ENCODE data around the gene CNIH2.
"Not testable (repeated sequence)": the region's sequence is repeated elsewhere in the genome, so short reads cannot be mapped to it uniquely, and the experiment has no call there.

CNIH2 gene

DNA sequence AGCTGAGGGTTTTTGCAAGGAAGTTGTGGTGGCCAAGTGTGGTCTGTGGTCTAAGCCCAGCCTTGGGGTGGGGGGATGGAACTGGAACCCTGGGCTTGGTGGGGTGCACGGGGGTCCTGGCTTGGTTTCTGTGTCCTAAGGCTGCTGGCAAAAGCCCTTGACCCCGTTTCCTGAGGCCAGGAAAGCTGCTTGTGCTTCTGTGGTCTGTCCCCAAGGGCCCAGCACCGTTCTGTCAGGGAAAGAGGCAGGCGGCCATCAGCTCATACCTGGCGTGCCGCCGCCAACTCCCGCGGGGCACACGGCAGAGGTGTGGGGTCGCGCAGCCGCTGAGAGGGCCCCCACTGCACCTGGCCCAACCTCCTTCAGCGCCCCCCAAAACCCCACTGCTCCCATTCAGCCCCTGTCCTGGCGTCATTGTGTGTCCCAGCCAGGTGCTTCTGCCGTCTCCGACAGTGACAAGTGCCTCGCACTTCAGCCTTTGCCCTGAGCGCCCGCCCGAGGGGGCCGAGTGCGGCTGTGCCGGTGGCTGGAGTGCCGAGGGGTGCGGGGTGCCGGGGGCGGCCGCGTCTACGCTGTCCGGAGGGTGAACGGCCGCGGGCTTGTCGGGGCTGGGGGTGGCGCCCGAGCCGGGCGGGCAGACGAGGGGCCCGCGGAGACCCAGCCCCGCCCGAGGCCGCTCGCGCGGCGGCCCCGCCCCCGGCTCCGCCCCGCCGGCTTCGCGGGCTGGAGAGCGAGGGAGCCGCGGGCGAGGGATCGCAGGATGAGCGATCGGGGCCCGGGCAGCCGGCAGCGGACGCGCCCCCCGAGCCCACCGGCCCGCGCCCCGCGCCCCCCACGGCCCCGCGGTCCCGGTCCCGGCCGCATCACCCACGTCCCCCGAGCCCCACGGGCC is at the start of gene CNIH2:
TSS of gene CNIH2 (plus strand) at position 705 of the 892 bp plus-strand sequence. CDS start 282 bp downstream, outside the sequence.
- peak; percentile 55 for DNase-seq

DNA sequence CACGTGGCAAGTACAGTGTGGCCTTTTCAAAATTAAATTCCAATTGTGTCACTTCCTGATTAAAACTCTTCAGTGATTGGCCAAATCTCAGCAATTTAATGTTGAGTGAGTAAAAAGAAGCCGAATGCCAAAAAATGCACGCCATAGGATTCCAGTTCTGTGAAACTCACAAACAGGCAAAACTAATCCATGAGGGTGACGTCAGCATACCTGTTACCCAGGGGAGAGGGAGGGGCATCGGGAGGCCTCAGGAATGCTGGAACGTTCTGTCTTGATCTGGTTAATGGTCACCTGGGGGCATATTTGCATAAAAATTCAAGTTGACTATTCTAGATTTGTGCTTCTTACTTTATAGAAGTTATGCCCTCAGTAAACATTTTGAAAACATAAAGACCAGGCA is 49.5 kb upstream of the CNIH2 start:
- no peak for DNase-seq

DNA sequence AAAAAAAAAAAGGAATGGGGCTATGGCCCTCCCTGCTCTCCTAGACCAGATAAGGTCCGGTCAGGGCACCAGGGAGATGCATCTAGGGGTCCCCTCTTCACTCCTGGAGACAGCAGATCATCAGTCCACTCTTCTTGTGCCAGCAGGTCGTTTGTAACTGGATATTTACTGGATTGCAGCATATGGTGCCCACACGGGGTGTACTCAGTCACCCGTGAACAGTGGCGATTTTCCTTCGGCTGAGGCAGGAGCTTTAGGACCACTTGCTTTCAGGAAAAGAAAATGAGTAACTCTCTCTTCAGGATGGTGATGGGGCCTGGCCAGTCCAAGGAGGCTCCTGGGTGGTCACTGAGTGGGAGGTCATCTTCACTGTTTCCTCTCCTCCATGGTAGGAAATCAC is 47.8 kb upstream of the CNIH2 start:
- DNase-seq = no peak

DNA sequence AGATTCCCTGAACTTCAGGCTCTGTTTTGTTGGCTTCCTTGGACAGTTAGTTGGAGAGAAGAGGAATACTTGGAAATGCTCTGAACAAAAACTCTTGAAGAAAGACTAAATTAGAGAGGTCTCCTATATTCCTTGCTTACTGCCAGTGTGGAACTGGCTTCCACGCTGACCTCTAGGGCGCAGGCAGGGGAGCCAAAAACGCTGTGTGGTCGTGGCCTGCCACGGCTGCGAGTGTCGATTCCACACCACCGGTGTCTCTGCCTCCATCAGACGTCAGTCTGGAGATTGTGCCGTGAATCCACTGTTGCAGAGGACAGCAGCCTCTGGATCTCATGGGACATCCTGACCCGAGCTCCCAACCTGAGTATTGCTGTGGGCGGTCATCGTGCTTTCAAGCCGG is 47.0 kb upstream of the CNIH2 start:
- no peak for DNase-seq

- DNase-seq = no peak
Observed at GRCh38 chr11:66231561-66231960, 46.4 kb upstream of the CNIH2 start.

- no peak for DNase-seq
Observed at GRCh38 chr11:66232769-66233168, 45.2 kb upstream of the CNIH2 start.

DNA sequence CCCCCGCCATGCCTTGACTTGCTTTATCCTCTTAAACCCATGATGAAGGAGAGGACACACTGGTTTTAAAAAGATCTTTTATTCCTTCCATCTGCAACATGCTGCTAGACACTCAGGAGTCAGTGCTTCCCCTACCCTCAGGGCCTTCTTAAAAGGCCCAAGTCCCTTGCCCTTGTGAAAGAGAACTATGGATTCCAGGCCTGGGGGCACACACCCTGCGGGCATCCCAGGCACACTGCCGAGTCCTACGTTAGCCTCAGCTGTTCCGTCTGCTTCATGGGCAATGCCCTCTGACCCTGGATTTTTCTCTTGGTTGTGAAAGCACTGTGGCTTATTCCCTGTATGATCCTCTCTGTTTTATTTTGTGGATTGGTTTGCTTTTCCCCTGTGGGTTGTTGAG is 44.7 kb upstream of the CNIH2 start:
- no peak for DNase-seq

- no peak for DNase-seq
Observed at GRCh38 chr11:66235141-66235540, 42.8 kb upstream of the CNIH2 start.

- DNase-seq = no peak
Observed at GRCh38 chr11:66237867-66238266, 40.1 kb upstream of the CNIH2 start.

GRCh38 chr11:66238786-66239413 is 39.1 kb upstream of the CNIH2 start:
- no peak for DNase-seq

- DNase-seq = no peak
Observed at GRCh38 chr11:66239511-66239910, 38.5 kb upstream of the CNIH2 start.

DNA sequence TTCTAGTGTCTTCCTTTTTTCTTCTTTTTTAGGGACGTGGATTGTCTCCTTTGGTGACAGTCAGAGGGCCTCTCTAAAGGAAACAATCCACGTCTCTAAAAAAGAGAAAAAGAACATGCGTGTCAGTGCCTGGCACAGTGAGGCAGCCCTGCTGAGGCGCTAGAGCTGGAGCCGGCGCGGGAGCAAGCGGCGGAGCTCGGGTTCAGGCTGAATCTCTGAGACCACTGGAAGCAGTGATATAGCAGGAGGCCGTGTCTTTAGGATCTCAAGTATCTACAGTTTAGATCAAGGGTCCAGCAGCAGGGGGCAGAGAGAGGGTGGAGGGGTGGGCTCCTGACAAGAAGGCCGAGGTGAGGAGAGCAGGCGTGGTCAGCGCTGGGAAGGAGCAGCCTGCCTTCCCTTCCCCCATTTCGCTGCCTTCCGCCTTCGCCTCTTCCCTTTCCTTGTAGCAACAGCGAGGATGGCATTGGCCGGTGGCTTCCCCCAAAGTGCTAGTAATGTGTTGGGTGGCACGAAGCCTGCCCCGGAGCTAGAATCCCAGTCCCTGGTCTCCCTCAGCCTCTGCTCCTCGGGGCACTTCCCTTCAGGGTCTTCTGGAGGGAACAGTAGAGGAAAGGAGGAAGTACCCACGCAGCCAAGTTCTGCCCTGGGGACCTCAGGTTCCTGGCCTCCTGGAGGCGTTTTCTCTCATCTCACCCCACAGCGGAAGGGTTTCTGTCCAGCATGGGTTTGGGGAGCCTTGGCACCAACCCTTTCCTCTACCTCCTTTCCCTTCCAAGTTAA is 37.8 kb upstream of the CNIH2 start:
- no peak for DNase-seq

DNA sequence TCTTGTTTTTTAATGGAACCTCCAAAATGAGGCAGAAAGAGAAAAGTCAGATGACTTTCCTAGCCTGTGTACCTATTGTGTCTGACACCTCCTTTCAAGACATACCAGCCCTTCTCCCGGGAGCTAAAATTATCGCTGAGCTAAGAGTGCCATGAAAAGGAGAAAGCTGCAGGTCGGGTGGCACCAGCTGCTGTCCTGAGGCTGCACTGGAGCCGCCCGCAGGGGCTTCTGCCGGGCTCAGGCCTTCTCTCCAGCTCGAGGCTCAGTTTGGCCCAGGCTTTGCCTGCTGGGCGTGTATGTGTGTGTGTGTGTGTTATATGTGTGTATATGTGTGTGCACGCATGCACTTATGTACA is 37.2 kb upstream of the CNIH2 start:
- no peak for DNase-seq

DNA sequence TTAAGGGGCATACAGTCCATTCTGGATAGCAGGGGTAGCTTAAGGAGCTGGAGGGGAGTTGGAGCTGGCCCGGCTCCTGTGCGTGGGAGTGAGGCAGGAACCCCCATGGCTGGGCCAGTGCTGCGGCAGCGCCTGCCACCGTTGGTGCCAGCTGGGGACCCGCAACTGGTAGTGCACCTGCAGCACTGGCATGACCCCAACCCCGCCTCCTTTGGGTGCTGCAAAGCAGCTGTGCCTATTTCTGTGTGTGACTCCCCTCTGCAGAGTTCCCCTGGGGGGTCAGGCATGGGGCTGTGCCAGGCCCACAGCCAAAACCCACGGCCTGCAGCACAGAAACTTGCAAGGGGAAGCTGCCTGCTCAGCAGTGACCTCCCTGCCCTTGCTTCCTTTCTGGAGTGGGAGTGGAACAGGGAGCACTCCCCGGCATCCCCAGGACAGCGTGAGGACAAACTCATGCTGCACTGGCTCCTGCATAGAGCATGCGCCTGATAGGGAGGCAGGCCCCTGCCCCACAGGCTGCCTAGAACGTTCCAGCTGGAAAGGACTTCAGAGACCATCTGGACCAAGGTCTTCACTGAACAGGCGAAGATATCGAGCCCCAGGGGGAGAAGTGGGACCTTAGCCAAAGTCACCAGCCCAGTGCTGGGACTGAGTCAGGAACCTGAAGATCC is 35.7 kb upstream of the CNIH2 start:
- no peak for DNase-seq

DNA sequence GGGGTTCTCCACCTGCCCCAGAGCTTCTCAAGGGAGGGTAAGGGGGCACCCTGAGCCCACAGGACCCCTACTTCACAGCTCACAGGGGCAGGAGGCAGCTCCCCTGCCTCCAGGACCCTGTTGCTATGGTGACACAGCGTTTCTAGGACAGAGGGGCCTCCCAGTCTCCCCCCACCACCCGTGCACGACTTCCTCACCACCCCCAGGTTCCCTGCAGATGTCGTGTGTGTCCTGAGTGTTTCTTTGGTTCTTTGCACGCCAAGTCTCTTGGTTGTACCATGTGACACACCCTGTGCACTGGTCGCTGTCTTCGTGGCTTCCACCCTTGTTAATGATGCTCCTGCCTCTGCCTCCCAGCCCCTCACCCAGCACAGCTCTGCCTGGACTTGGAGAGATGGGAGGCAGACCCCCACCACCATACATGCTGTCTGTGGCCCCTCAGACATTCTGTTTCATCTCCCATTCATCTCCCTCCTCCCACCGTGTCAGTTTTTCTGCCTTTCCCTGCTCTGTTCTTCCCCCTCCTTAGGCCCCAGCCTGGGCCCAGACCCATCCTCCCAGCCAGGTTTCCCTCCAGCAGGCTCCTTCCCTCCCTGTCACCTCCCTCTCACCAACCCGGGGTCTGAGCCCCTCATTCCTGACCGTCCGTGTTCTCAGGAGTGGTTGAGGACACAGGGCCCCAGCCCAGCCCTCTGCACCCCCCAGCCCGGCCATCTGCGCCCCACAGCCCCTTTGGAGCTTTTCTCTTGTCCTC is 34.0 kb upstream of the CNIH2 start:
- no peak for DNase-seq

DNA sequence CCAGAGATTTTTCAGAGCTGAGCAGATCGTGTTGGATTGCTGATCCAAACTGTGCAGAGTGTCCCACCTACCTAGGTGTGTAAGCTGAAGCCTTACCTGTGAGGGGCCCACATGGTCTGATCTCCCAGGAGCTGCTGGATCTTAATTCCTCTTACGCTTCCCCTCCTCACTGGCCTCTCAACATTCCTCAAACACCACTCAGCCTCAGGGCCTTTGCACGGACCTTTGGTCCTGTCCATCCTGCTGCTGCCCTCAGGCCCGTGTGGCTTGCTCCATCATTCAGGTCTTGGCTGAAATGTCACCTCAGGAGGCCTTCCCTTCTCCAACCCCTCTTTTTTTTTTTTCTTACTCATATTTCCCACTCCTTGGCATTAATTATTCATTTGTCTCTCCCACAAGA is 30.7 kb upstream of the CNIH2 start:
- DNase-seq = no peak

GRCh38 chr11:66247801-66248200 is 30.2 kb upstream of the CNIH2 start:
- DNase-seq = no peak

- no peak for DNase-seq
Observed at GRCh38 chr11:66248903-66249302, 29.1 kb upstream of the CNIH2 start.

DNA sequence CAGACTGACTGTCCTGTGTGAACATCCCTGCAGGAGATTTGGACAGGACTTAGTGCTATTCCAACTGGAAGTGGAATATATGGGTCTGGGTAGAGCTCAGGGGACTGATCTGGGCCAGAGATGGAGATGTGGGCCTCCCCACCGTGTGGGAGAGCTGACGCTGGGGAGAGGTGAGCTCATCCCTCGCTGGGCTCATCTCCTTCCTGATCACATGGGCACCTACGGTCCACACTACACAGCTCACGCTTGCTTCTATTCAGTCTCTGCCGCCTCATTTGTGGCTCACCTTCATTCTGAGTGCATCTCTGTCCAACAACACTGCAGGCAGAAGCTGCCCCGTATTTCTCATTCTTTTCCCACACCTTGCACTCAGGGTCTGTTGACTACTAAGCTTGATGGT is 26.2 kb upstream of the CNIH2 start:
- DNase-seq = no peak

- not testable (repeated sequence) for DNase-seq
Observed at GRCh38 chr11:66253081-66253480, 24.9 kb upstream of the CNIH2 start.

DNA sequence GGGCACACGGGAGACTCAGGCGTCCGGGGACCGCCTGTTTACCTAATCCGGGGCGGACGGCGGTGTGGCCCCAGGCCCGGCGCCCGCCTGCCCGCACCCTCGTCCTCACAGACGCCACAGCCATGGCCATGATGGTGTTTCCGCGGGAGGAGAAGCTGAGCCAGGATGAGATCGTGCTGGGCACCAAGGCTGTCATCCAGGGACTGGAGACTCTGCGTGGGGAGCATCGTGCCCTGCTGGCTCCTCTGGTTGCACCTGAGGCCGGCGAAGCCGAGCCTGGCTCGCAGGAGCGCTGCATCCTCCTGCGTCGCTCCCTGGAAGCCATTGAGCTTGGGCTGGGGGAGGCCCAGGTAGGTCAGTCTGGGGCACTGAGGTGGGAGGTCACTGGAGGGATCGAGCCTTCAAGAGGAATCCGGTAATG is 19.5 kb upstream of the CNIH2 start:
- no peak for DNase-seq

GRCh38 chr11:66259225-66259624 is 18.8 kb upstream of the CNIH2 start:
- no peak for DNase-seq

All from activated naive CD4-positive, alpha-beta T cell treated with Interleukin-2 at 50 U/mL for 16 hours (primary cell).